ENCODE measurements around the gene PARVG.
"Not testable (repeated sequence)": the region's sequence is repeated elsewhere in the genome, so short reads cannot be mapped to it uniquely, and the experiment has no call there.

PARVG gene

DNA sequence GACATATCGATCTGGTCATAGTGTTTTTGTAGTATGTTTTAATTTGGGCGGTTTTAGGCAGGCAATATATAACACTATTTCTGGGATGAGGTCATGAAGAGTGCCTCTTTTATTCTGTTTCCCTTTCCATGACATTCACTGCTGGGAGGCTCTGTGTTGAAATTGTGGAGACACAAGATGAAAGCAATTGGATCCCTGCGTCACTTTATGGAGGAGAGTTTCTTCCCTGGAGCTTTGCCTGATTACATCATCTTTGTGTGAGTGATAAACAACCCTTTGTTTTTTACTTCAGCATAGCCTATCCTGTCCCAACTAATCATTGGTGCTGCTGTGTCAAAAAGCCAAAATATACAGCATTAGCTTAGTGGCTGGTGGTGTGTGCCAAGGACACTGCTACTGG is 48.6 kb downstream of the PARVG start:
- TF ChIP-seq, protein P1, sequence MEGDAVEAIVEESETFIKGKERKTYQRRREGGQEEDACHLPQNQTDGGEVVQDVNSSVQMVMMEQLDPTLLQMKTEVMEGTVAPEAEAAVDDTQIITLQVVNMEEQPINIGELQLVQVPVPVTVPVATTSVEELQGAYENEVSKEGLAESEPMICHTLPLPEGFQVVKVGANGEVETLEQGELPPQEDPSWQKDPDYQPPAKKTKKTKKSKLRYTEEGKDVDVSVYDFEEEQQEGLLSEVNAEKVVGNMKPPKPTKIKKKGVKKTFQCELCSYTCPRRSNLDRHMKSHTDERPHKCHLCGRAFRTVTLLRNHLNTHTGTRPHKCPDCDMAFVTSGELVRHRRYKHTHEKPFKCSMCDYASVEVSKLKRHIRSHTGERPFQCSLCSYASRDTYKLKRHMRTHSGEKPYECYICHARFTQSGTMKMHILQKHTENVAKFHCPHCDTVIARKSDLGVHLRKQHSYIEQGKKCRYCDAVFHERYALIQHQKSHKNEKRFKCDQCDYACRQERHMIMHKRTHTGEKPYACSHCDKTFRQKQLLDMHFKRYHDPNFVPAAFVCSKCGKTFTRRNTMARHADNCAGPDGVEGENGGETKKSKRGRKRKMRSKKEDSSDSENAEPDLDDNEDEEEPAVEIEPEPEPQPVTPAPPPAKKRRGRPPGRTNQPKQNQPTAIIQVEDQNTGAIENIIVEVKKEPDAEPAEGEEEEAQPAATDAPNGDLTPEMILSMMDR (IDR thresholded peaks at IDR 0.05; ENCODE audit: low read depth, low read length, missing control alignments): no peak
- no peak for DNase-seq (ENCODE audit: extremely low read depth, low read depth)
- no peak overlapping the region for H3K4me3 ChIP-seq (replicated peaks; ENCODE audit: low read depth, low read length)

DNA sequence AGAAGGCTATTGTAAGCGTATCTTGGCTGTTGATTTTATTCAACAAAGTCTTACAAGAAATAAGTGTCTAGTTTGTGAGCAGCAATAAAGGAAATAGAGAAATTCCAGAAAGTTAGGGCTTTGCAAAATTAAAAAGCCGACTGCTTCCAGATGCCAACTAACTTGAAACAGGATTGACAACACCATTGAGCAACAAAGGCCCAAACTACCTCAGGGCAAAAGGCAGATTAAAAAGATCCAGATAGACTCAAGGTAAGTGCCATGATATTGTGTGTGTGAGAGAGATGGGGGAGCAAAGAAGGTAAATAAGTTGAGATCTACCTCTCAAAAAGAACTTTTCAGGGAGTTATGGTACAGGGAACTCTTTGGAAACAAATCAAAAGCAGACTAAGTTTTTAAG is 49.1 kb downstream of the PARVG start:
- no peak overlapping the region for H3K4me3 ChIP-seq (replicated peaks; ENCODE audit: low read depth, low read length)
- DNase-seq (ENCODE audit: extremely low read depth, low read depth): no peak
- TF ChIP-seq, protein P1 (IDR thresholded peaks at IDR 0.05; ENCODE audit: low read depth, low read length, missing control alignments): no peak

DNA sequence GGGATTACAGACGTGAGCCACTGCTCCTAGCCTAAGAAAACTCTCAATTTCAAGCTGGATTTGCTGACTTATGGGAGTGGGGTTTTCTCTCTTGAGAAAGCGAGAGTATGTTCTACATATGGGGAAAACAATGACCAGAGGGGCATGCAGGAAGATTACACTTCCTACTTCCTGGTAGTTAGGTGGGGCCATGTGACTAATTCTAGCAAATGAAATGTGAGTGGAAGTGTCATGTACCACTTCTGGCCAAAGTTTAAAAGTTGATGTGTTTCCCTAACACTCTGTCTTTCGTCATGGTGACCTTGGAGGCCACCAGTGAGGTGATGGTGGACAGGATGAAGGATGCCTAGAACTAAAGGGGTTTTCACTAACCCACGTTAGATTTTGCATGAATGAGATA is 50.5 kb downstream of the PARVG start:
- no peak for DNase-seq (ENCODE audit: extremely low read depth, low read depth)
- H3K4me3 ChIP-seq (replicated peaks; ENCODE audit: low read depth, low read length): no peak overlapping the region
- TF ChIP-seq, protein P1 (IDR thresholded peaks at IDR 0.05; ENCODE audit: low read depth, low read length, missing control alignments): no peak

DNA sequence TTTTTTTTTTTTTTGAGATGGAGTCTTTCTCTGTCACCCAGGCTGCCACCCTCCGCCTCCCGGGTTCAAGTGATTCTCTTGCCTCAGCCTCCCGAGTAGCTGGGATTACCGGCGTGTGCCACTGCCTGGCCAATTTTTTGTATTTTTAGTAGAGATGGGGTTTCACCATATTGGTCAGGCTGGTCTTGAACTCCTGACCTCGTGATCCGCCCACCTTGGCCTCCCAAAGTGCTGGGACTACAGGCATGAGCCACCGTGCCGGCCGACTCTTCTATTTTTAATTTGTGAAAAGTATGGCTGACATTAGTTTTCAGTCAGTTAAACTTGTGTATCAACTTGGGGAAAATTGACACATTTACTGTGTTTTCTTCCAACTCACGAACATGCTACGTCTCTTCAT is 53.6 kb downstream of the PARVG start:
- H3K4me3 ChIP-seq (replicated peaks; ENCODE audit: low read depth, low read length); DNase-seq (ENCODE audit: extremely low read depth, low read depth): not testable (repeated sequence)

DNA sequence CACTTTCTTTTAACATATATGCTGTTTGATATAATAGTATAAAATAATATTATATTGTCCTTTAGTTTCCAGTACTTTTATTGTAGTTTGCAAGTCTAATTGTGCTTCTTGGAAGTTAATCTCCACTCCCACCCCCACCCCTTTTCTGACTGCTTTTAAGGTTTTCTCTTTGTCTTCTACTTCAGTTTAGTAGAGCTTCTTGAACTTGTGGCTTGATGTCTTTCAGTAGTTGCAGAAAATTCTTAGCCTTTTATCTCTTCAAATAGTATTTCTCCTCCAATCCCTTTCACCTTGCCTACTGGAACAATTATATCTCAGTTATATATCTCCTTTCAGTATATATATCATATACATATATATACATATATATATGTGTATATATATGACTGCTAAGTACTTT is 56.6 kb downstream of the PARVG start:
- no peak overlapping the region for H3K4me3 ChIP-seq (replicated peaks; ENCODE audit: low read depth, low read length)
- TF ChIP-seq, protein P1 (IDR thresholded peaks at IDR 0.05; ENCODE audit: low read depth, low read length, missing control alignments): no peak
- no peak for DNase-seq (ENCODE audit: extremely low read depth, low read depth)

DNA sequence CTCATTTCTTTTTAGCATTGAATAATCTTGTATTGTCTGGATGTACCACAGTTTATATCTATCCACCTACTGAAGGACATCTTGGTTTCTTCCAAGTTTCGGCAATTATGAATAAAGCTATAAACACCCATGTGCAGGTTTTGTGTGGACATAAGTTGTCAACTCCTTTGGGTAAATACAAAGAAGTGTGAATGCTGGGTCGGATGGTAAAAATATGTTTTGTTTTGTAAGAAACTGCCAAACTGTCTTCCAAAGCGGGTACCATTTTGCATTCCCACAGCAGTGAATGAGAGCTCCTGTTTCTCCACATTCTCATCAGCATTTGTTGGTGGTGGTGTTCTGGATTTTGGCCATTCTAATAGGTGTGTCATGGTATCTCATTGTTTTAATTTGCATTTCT is 60.4 kb downstream of the PARVG start:
- H3K4me3 ChIP-seq (replicated peaks; ENCODE audit: low read depth, low read length); DNase-seq (ENCODE audit: extremely low read depth, low read depth): not testable (repeated sequence)

DNA sequence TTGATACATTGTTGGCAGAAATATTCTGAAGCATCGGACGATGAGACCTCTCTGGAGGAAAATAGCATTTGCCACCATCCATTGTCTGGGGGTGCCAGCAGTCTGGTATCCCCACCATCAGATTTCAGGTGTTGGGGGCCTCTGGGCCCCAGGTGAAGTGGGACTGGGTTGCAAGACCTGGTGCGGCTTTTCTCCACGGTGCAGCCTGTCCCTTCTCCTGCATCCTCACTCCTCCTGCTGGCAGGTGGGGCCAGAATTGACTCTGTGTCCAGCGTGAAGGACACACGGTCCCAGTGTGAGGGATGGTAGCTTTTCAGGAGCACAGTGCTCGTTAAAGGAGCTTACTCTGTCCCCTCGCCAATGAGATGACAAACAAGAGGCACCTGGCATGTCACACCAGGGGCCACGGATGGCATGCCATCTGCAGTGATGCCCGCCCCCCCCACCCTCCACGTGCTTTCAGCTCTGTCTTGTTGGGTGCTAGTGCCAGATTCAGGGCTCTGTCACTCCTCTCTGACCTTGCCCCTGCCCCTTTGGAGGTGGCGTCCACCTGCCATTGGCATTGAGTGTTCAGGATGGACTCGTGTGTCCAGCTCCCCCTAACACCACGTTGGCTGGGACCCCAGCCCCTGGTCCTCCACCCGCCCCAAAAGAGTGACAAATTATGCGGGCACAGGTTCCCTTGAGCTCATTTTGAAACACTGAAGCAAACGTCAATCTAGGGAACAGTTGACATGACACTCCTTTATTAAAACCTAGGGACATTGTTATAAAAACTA is 62.4 kb downstream of the PARVG start:
- H3K4me3 ChIP-seq (replicated peaks; ENCODE audit: low read depth, low read length): no peak overlapping the region
- TF ChIP-seq, protein P1 (IDR thresholded peaks at IDR 0.05; ENCODE audit: low read depth, low read length, missing control alignments): no peak
- no peak for DNase-seq (ENCODE audit: extremely low read depth, low read depth)

DNA sequence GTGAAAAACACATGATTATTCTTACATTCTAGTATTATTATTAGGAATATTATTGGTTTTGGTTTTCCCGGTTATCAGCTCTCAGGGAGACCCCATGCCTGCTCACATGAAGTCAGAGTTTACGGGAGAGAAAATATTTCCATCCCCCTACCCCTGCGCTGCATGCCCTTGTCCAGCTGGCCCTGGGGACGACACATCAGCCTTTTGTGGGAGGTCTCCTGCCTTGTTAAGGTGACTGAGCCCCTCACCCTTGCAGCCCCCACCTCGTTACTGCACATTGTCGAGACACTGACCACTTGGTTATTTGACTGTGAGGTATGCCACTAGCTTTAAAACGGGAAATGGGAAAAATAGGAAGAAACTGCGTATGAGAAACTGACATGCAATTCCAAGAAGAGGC is 63.0 kb downstream of the PARVG start:
- TF ChIP-seq, protein P1 (IDR thresholded peaks at IDR 0.05; ENCODE audit: low read depth, low read length, missing control alignments): no peak
- no peak overlapping the region for H3K4me3 ChIP-seq (replicated peaks; ENCODE audit: low read depth, low read length)
- DNase-seq (ENCODE audit: extremely low read depth, low read depth): no peak
